H9 (cell line): ENCODE data around the gene PUM2. TPM values are rescaled to one million over a fixed set of nuclear protein-coding genes. Genes with fewer than 3 reads are reported as not detected.

Experiments
- DNase-seq: peaks from one replicate; pipeline ENCODE4 v3.0.0-alpha.2; 2017
- H2AFZ ChIP-seq: one replicate; pipeline ENCODE4 v1.6.1; 2013; ENCODE audit warnings: mild to moderate bottlenecking, low read length, control low read depth, moderate library complexity
- H2AK5ac ChIP-seq: 2 replicates; pipeline ENCODE4 v1.6.1; 2013; ENCODE audit warnings: low read length, control low read depth, mixed read lengths; ENCODE audit not compliant: insufficient read length
- H2BK120ac ChIP-seq: one replicate; pipeline ENCODE4 v1.6.1; 2013; ENCODE audit warnings: low read depth, mild to moderate bottlenecking, low read length, control low read depth, inconsistent platforms; ENCODE audit not compliant: poor library complexity, severe bottlenecking
- H2BK12ac ChIP-seq: 2 replicates; pipeline ENCODE4 v1.6.1; 2013; ENCODE audit warnings: low read length, control low read depth, mixed read lengths, low read depth; ENCODE audit not compliant: insufficient read length
- H2BK15ac ChIP-seq: 2 replicates; pipeline ENCODE4 v1.6.1; 2013; ENCODE audit warnings: low read depth, low read length, control low read depth
- H2BK20ac ChIP-seq: one replicate; pipeline ENCODE4 v1.6.1; 2013; ENCODE audit warnings: low read depth, mild to moderate bottlenecking, low read length, control low read depth, inconsistent platforms; ENCODE audit not compliant: poor library complexity, severe bottlenecking
- H2BK5ac ChIP-seq: 2 replicates; pipeline ENCODE4 v1.6.1; 2013; ENCODE audit warnings: low read length, control low read depth, mixed read lengths; ENCODE audit not compliant: insufficient read length
- H3K14ac ChIP-seq: 2 replicates; pipeline ENCODE4 v1.6.1; 2013; ENCODE audit warnings: low read length, control low read depth; ENCODE audit not compliant: insufficient read depth
- H3K18ac ChIP-seq: 2 replicates; pipeline ENCODE4 v1.6.1; 2013; ENCODE audit warnings: low read depth, mild to moderate bottlenecking, mixed read lengths, low read length, control low read depth; ENCODE audit not compliant: insufficient read length
- H3K23ac ChIP-seq: 2 replicates; pipeline ENCODE4 v1.6.1; 2013; ENCODE audit warnings: low read length, control low read depth, mixed read lengths, low read depth; ENCODE audit not compliant: insufficient read length
- H3K23me2 ChIP-seq: 2 replicates; pipeline ENCODE4 v1.6.1; 2013; ENCODE audit warnings: low read depth, mild to moderate bottlenecking, mixed read lengths, low read length, control low read depth; ENCODE audit not compliant: insufficient read length, poor library complexity, severe bottlenecking
- H3K27ac ChIP-seq: 2 replicates; pipeline ENCODE4 v1.5.1; 2013; ENCODE audit warnings: low read length, control low read depth, mixed read lengths, low read depth; ENCODE audit not compliant: insufficient read length
- H3K27me3 ChIP-seq: 2 replicates; pipeline ENCODE4 v1.6.1; 2013; ENCODE audit warnings: low read length, control low read depth, inconsistent platforms; ENCODE audit not compliant: insufficient read depth
- H3K4ac ChIP-seq: 2 replicates; pipeline ENCODE4 v1.6.1; 2013; ENCODE audit warnings: low read depth, mild to moderate bottlenecking, control low read depth, inconsistent platforms, low read length, moderate library complexity
- H3K4me1 ChIP-seq: 2 replicates; pipeline ENCODE4 v1.6.1; 2013; ENCODE audit warnings: low read length, control low read depth, inconsistent platforms; ENCODE audit not compliant: insufficient read depth
- H3K4me2 ChIP-seq: 2 replicates; pipeline ENCODE4 v1.6.1; 2013; ENCODE audit warnings: low read length, control low read depth, mixed read lengths; ENCODE audit not compliant: insufficient read length, insufficient read depth
- H3K56ac ChIP-seq: 2 replicates; pipeline ENCODE4 v1.6.1; 2013; ENCODE audit warnings: low read depth, mild to moderate bottlenecking, mixed read lengths, low read length, control low read depth; ENCODE audit not compliant: insufficient read length
- H3K79me1 ChIP-seq: 2 replicates; pipeline ENCODE4 v1.6.1; 2013; ENCODE audit warnings: low read depth, mild to moderate bottlenecking, moderate library complexity, low read length, control low read depth, inconsistent platforms; ENCODE audit not compliant: insufficient read depth, poor library complexity, severe bottlenecking
- H3K79me2 ChIP-seq: 2 replicates; pipeline ENCODE4 v1.6.1; 2013; ENCODE audit warnings: low read length, control low read depth, inconsistent platforms; ENCODE audit not compliant: insufficient read depth
- H3K9ac ChIP-seq: 2 replicates; pipeline ENCODE4 v1.6.1; 2013; ENCODE audit warnings: low read length, control low read depth, mixed read lengths; ENCODE audit not compliant: insufficient read length; ENCODE audit errors: extremely low read depth
- H3K9me3 ChIP-seq: one replicate; pipeline ENCODE4 v1.6.1; 2013; ENCODE audit warnings: low read depth, low read length, inconsistent platforms; ENCODE audit not compliant: control insufficient read depth
- H3T11ph ChIP-seq: one replicate; pipeline ENCODE4 v1.6.1; 2013; ENCODE audit warnings: mild to moderate bottlenecking, low read length, control low read depth, inconsistent platforms
- H4K20me1 ChIP-seq: one replicate; pipeline ENCODE4 v1.6.1; 2013; ENCODE audit not compliant: control insufficient read depth, insufficient read length, insufficient read depth
- H4K5ac ChIP-seq: 2 replicates; pipeline ENCODE4 v1.6.1; 2013; ENCODE audit warnings: low read depth, mild to moderate bottlenecking, mixed read lengths, low read length, control low read depth; ENCODE audit not compliant: insufficient read length
- H4K8ac ChIP-seq: replicated peaks from 2 replicates; pipeline ENCODE4 v1.6.1; 2013; ENCODE audit warnings: low read length, control low read depth, mixed read lengths, low read depth; ENCODE audit not compliant: insufficient read length
- H4K91ac ChIP-seq: 2 replicates; pipeline ENCODE4 v1.6.1; 2013; ENCODE audit warnings: low read depth, mild to moderate bottlenecking, moderate library complexity, mixed read lengths, low read length, control low read depth; ENCODE audit not compliant: insufficient read length
- H3K27ac Mint-ChIP-seq, 3 experiments: 2 replicates in 2 of 3; 3 replicates in 1 of 3; pipeline ENCODE4 v1.8.0; 2020 to 2021; ENCODE audit warnings: mixed read lengths in 3 of 3, mild to moderate bottlenecking in 1 of 3, moderate library complexity in 1 of 3
- H3K27me3 Mint-ChIP-seq: 2 replicates; pipeline ENCODE4 v1.8.0; 2021; ENCODE audit warnings: low read depth, mild to moderate bottlenecking, moderate library complexity, mixed read lengths
- H3K36me3 Mint-ChIP-seq, 3 experiments: 2 replicates in 2 of 3; 3 replicates in 1 of 3; pipeline ENCODE4 v1.8.0; 2020 to 2021; ENCODE audit warnings: low read depth in 3 of 3, mixed read lengths in 3 of 3; ENCODE audit not compliant: insufficient read depth in 1 of 3
- H3K4me1 Mint-ChIP-seq, 2 experiments: 2 replicates each; pipeline ENCODE4 v1.8.0; 2020; ENCODE audit warnings: mixed read lengths in 2 of 2
- H3K4me3 Mint-ChIP-seq, 2 experiments: 2 replicates in 1 of 2; 3 replicates in 1 of 2; pipeline ENCODE4 v1.8.0; 2020 to 2021; ENCODE audit warnings: mild to moderate bottlenecking in 2 of 2, mixed read lengths in 2 of 2, moderate library complexity in 1 of 2
- H3K9me3 Mint-ChIP-seq, 2 experiments: 2 replicates in 1 of 2; 3 replicates in 1 of 2; pipeline ENCODE4 v1.8.0; 2020; ENCODE audit warnings: mild to moderate bottlenecking in 2 of 2, mixed read lengths in 2 of 2, moderate library complexity in 1 of 2
- CTCF ChIP-seq: fragments of 200-600 bp; sonication (generic); conservative IDR thresholded peaks from 3 replicates; pipeline ENCODE4 v1.8.0; 2021; ENCODE audit warnings: antibody characterized with exemption, mild to moderate bottlenecking
- WGBS: extraction: QIAGEN DNeasy Blood & Tissue Kit; methylation state at CpG from one replicate; pipeline ENCODE4 v1.1.7; 2013; ENCODE audit warnings: missing lambda C conversion rate, low lambda C conversion rate, mixed read lengths; ENCODE audit not compliant: insufficient read length; ENCODE audit errors: extremely low coverage; 5-methylcytosine and 5-hydroxymethylcytosine counted together
- total RNA-seq: library from RNA; stranded (reverse); gene quantifications from 2 replicates; pipeline ENCODE4 v1.2.1, GENCODE V29; 2021

Gene PUM2
- total RNA-seq, 1 experiment from 2014 or later = 96.6 TPM

- Histone ChIP-seq H3K4me1 (no peaks in the 10 kb centered on the region), H3K18ac (no peak overlapping the region), H3K27ac (no peak overlapping the region), H3K79me2 (no peaks in the 10 kb centered on the region), H3K4me2 (no peak overlapping the region), H2AFZ (no peak overlapping the region), H3K27me3 (no peaks in the 10 kb centered on the region), H3T11ph (no peak overlapping the region), H3K9me3 (peaks cover 3% of the 10 kb centered on the region), H4K20me1 (no peaks in the 10 kb centered on the region), H4K5ac (no peak overlapping the region), H3K4ac (no peak overlapping the region), H2BK12ac (no peak overlapping the region), H2BK15ac (no peak overlapping the region), H4K91ac (no peak overlapping the region), H3K56ac (no peak overlapping the region), H3K9ac (no peak overlapping the region), H3K14ac (no peak overlapping the region), H2BK120ac (no peak overlapping the region), H2AK5ac (no peak overlapping the region), H3K79me1 (no peaks in the 10 kb centered on the region), H3K23ac (no peak overlapping the region), H4K8ac (no peak overlapping the region), H2BK5ac (no peak overlapping the region), H3K23me2 (no peaks in the 10 kb centered on the region), H2BK20ac (no peak overlapping the region)
- H3K4me3 Mint-ChIP-seq = no peak overlapping the region
- H3K27me3 Mint-ChIP-seq = peaks cover 13% of the 10 kb centered on the region; the same call in 1 of the 2 replicates
- H3K9me3 Mint-ChIP-seq = peaks cover 12 to 18% of the 10 kb centered on the region in 2 experiments
- H3K4me1 Mint-ChIP-seq = peaks cover 0 to 2% of the 10 kb centered on the region in 2 experiments; a peak in 1 of 4 replicates
- no CpG with 5 or more reads among the region's 5 CpGs for WGBS
- peaks cover 0 to 4% (median 0%) of the 10 kb centered on the region in 3 experiments; a peak in 2 of 7 replicates for H3K36me3 Mint-ChIP-seq
- no peak overlapping the region for H3K27ac Mint-ChIP-seq
- TF ChIP-seq CTCF = no peak
- DNase-seq = no peak
Observed at GRCh38 chr2:20363578-20363977, 12.9 kb upstream of the PUM2 start.
